Heart left ventricle (tissue), 16 donors: ENCODE measurements around the gene SEMG1. TPM values are rescaled to one million over a fixed set of nuclear protein-coding genes. Genes with fewer than 3 reads are reported as not detected.

Experiments used
- ATAC-seq, 4 donors: fragments of 200-7000 bp; cut with Tn5 transposase; one replicate each; pipeline ENCODE4 v1.9.1; 2020 to 2022; ENCODE audit warnings: moderate library complexity in 4 of 4, mild to moderate bottlenecking in 3 of 4, moderate number of reproducible peaks in 1 of 4
- DNase-seq, 5 donors: peaks; one replicate each; pipeline ENCODE4 v3.0.0-alpha.2; 2020
- H3K27ac ChIP-seq, 12 donors: fragments of 200-600 bp; sonication (generic) in 4 of 12; one replicate each; pipeline versions ENCODE4 v1.5.0 to v1.8.0; 2016 to 2022; ENCODE audit warnings: mild to moderate bottlenecking in 2 of 12
- H3K27me3 ChIP-seq, 9 donors: fragments of 200-600 bp; sonication (generic) in 2 of 9; one replicate each; pipeline versions ENCODE4 v1.5.1 to v1.8.0; 2016 to 2022; ENCODE audit warnings: mild to moderate bottlenecking in 3 of 9
- H3K36me3 ChIP-seq, 9 donors: fragments of 200-600 bp; sonication (generic) in 2 of 9; one replicate each; pipeline versions ENCODE4 v1.5.0 to v1.8.0; 2018 to 2022; ENCODE audit warnings: mild to moderate bottlenecking in 2 of 9
- H3K4me1 ChIP-seq, 12 donors: fragments of 200-600 bp; sonication (generic) in 4 of 12; one replicate each; pipeline versions ENCODE4 v1.5.0 to v1.8.0; 2016 to 2022; ENCODE audit warnings: mild to moderate bottlenecking in 3 of 12
- H3K4me3 ChIP-seq, 12 donors: fragments of 200-600 bp; sonication (generic) in 4 of 12; one replicate each; pipeline versions ENCODE4 v1.5.0 to v1.8.0; 2017 to 2022; ENCODE audit warnings: mild to moderate bottlenecking in 9 of 12, moderate library complexity in 4 of 12
- H3K9me3 ChIP-seq, 12 donors: fragments of 200-600 bp; sonication (generic) in 4 of 12; one replicate each; pipeline versions ENCODE4 v1.5.0 to v1.8.0; 2016 to 2022; ENCODE audit warnings: mild to moderate bottlenecking in 1 of 12
- POLR2A ChIP-seq, 2 donors: fragments of 450-650 bp; IDR thresholded peaks; one replicate each; pipeline ENCODE4 v1.6.1; 2017; ENCODE audit warnings: antibody characterized with exemption in 2 of 2, mild to moderate bottlenecking in 2 of 2, moderate library complexity in 2 of 2
- WGBS, 4 donors: extraction: QIAGEN DNeasy Blood & Tissue Kit in 2 of 4; methylation state at CpG; one replicate each; pipeline versions ENCODE4 v1.1.5 to v1.1.7; 2013 to 2018; 5-methylcytosine and 5-hydroxymethylcytosine counted together
- intact Hi-C, 10 donors: fragments of 100-400 bp; cut with DNase I; formaldehyde crosslinking; loops; one replicate each; pipeline versions ENCODE4 v1.11.1 to v1.14.2; 2022
- polyA plus RNA-seq, 2 donors: library from polyadenylated mRNA; stranded (reverse); fragments of 200-250 nt; gene quantifications; one replicate each; pipeline ENCODE4 v1.2.3, GENCODE V29; 2013
- total RNA-seq, 9 donors: library from RNA; depleted of rRNA in 2 of 9; stranded (reverse); fragments of >200 nt in 2 of 9; fragmentation: NEBNext Ultra II Directional in 3 of 9; extraction: Animal tissue kit (Norgen Biotek cat#: 25700) in 3 of 9; gene quantifications; one replicate each; pipeline versions ENCODE4 v1.1.0 to v1.2.4, GENCODE V29; 2016 to 2023
- TF ChIP-seq, protein P1 (sequence below), 12 donors: fragments of 200-600 bp; sonication (generic) in 4 of 12; IDR thresholded peaks; one replicate each; pipeline versions ENCODE4 v1.5.0 to v1.8.0; 2018 to 2022; ENCODE audit warnings: antibody characterized with exemption in 12 of 12, mild to moderate bottlenecking in 5 of 12
- donor health status: ischemic (EF 13 %, LVEDD 7.1; RV severe dilation, severe dysfunction).
- donor health status: healthy with polysubstance abuse.
- donor health status: DM: no; HTN: yes; CAD: no.
- donor health status: DM: no; HTN: no; CAD: no.
- donor health status: ischemic (EF 25% LVEDD 6.9; RV normal size, moderate dysfunction).
- donor health status: ischemic (EF 25% LVEDD 5.7; RV mildly dilated, moderate dysfunction).
- donor health status: healthy.
- donor health status: DM: yes; HTN: yes; CAD: no.
- donor health status: ischemic (EF 35%, LVEDD 5.7; RV mildly dilated, moderate dysfunction).
- donor health status: nonischemic (EF 11% LVEDD 7.7; RV severe dilation, severe dysfunction).
- donor health status: DM: yes; HTN: yes; CAD: no.
- donor health status: PGD.
- donor health status: ischemic (EF 29% LVEDD 5.4; RV normal size, mild dysfunction).
- donor health status: nonischemic (EF 23%, LVEDD 6.1; RV moderate dilation, normal function).

SEMG1 gene
- total and polyA plus RNA-seq, 11 donors = not detected

DNA sequence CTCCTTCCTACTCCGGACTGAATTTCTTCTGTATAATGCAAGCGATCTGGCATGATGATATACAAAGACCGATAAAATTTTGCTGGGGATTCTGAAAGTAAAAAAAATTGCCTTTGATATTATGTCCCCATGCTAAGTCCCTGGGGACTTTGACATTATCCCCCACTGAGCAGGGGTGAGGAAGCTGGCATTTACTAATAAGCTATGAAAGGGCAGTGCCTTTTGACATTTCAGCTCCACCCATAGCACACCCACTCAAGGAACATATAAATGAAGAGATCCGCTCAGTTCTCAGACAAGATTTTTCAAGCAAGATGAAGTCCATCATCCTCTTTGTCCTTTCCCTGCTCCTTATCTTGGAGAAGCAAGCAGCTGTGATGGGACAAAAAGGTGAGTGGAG lies 14.2 kb downstream of the SEMG1 start, which contains the start of gene SEMG2:
Gene SEMG2 (plus strand): TSS at position 298 of the 400 bp plus-strand sequence. CDS start 17 bp downstream, at position 315.
- DNase-seq (no peak), ATAC-seq (no peak)
- intact Hi-C loops = no loop called here
- TF ChIP-seq, protein P1, sequence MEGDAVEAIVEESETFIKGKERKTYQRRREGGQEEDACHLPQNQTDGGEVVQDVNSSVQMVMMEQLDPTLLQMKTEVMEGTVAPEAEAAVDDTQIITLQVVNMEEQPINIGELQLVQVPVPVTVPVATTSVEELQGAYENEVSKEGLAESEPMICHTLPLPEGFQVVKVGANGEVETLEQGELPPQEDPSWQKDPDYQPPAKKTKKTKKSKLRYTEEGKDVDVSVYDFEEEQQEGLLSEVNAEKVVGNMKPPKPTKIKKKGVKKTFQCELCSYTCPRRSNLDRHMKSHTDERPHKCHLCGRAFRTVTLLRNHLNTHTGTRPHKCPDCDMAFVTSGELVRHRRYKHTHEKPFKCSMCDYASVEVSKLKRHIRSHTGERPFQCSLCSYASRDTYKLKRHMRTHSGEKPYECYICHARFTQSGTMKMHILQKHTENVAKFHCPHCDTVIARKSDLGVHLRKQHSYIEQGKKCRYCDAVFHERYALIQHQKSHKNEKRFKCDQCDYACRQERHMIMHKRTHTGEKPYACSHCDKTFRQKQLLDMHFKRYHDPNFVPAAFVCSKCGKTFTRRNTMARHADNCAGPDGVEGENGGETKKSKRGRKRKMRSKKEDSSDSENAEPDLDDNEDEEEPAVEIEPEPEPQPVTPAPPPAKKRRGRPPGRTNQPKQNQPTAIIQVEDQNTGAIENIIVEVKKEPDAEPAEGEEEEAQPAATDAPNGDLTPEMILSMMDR (IDR thresholded peaks at IDR 0.05) = no peak
- TF ChIP-seq POLR2A (IDR thresholded peaks at IDR 0.05) = no peak
- Histone ChIP-seq H3K27me3 (peaks cover 0 to 32% (median 0%) of the 10 kb centered on the region in 9 donors), H3K36me3 (no peaks in the 10 kb centered on the region), H3K27ac (no peak within 1 kb of the TSS), H3K9me3 (no peaks in the 10 kb centered on the region), H3K4me3 (no peak within 1 kb of the TSS), H3K4me1 (no peaks in the 10 kb centered on the region)
- WGBS, 4 donors = 91 to 95% (median 94%) methylated on average over 4 of the region's 4 CpGs

DNA sequence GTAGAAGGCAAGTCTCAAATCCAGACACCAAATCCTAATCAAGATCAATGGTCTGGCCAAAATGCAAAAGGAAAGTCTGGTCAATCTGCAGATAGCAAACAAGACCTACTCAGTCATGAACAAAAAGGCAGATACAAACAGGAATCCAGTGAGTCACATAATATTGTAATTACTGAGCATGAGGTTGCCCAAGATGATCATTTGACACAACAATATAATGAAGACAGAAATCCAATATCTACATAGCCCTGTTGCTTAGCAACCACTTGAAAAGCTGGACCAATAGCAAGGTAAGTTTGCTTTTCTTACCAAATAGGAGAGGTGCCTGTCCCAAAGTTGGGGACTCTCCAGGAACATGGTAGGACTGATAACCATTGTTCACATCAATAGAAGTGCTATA lies 16.3 kb downstream of the SEMG1 start:
- H3K36me3 ChIP-seq = no peaks in the 10 kb centered on the region
- no peak for TF ChIP-seq POLR2A (IDR thresholded peaks at IDR 0.05)
- TF ChIP-seq, protein P1 (IDR thresholded peaks at IDR 0.05) = no peak
- H3K4me1 ChIP-seq = no peaks in the 10 kb centered on the region
- DNase-seq = no peak
- H3K27me3 ChIP-seq = peaks cover 0 to 46% (median 0%) of the 10 kb centered on the region in 9 donors
- ATAC-seq = no peak
- H3K4me3 ChIP-seq = no peak overlapping the region
- no peak overlapping the region for H3K27ac ChIP-seq
- H3K9me3 ChIP-seq = no peaks in the 10 kb centered on the region
- intact Hi-C loops = no loop called here

DNA sequence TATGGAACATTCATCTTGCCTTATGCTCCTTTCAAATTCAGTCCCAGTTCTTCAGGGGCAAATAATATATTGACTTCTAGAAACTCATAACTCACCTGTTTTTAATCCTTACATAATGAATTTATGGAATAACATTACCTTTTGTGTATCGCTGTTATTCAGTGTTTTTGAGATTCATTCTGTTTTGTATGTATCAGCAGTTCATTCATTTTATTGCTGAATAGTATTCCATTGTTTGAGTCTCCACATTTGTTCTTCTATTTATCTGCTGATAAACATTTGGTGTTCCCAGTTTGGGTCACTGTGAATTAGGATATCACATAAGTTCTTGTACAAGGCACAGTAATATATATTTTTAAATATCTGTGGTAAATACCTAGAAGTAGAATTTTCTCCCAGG lies 19.5 kb downstream of the SEMG1 start:
- H3K9me3 ChIP-seq = no peaks in the 10 kb centered on the region
- 72 to 89% (median 86%) methylated on average over 1 of the region's 1 CpG for WGBS, 4 donors
- no peak overlapping the region for H3K4me3 ChIP-seq
- ATAC-seq (no peak), DNase-seq (no peak)
- no peak overlapping the region for H3K27ac ChIP-seq
- intact Hi-C loops = no loop called here
- TF ChIP-seq, protein P1 (IDR thresholded peaks at IDR 0.05) = no peak
- no peak for TF ChIP-seq POLR2A (IDR thresholded peaks at IDR 0.05)
- peaks cover 0 to 63% (median 7%) of the 10 kb centered on the region in 9 donors for H3K27me3 ChIP-seq
- no peaks in the 10 kb centered on the region for H3K4me1 ChIP-seq
- no peaks in the 10 kb centered on the region for H3K36me3 ChIP-seq

DNA sequence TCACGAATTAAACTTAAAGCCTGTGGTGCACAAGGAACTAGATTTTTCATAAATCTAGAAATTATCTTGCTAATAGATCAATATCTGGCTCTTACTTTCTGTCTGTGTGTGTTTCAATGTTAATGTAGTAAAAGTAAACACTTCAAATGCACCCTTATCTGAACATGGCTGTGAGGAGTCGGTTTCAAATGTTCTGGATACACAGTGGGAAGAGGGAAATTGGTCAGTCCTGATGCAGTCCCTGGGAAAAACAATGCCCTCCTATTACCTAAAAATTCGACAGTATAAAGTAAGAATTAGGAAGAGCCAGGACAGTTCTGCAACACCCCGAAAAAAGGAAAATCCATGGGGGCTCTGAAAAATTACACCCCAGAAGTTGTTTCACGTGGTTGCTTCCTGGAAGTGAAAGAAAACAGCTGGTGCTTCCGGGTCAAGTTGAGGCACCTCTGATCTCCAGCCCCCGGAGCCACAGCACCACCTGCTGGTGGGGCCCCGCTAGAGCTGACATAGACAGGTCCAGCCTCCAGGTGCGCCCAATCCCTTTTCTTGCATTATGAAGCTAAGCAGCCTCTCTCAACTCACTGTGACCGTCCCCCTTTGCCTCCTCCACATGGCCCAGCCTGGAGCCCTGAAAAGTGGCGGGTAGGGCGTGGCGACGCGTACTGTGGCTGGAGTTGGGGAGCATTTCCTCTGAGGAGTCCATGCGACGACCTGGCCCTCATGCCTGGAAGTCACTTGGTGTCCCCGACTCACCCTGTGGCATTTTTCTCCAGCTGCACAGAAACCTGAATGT lies 22.6 kb downstream of the SEMG1 start:
- ATAC-seq = no peak
- TF ChIP-seq, protein P1 (IDR thresholded peaks at IDR 0.05) = peak in 2 of 12 donors; percentile 19 to 32
- no peak for TF ChIP-seq POLR2A (IDR thresholded peaks at IDR 0.05)
- 58 to 62% (median 60%) methylated on average over 18 of the region's 18 CpGs for WGBS, 4 donors
- H3K9me3 ChIP-seq = peaks cover 0 to 8% (median under 1%) of the 10 kb centered on the region in 12 donors
- peaks cover 0 to 52% (median 7%) of the 10 kb centered on the region in 9 donors for H3K27me3 ChIP-seq
- H3K27ac ChIP-seq = no peak overlapping the region
- DNase-seq = no peak
- H3K4me3 ChIP-seq = no peak overlapping the region
- intact Hi-C loops = no loop called here
- no peaks in the 10 kb centered on the region for H3K36me3 ChIP-seq
- H3K4me1 ChIP-seq = no peaks in the 10 kb centered on the region
